NCI-H2171 treated with DMSO at 0.1 percent for 48 hours (cell line): Measurements from ENCODE around the gene UBQLN4.

ENCODE experiments used
- DNase-seq: peaks from one replicate; lab custom pipeline; 2025; lab: John Stamatoyannopoulos, UW

The UBQLN4 gene

DNA sequence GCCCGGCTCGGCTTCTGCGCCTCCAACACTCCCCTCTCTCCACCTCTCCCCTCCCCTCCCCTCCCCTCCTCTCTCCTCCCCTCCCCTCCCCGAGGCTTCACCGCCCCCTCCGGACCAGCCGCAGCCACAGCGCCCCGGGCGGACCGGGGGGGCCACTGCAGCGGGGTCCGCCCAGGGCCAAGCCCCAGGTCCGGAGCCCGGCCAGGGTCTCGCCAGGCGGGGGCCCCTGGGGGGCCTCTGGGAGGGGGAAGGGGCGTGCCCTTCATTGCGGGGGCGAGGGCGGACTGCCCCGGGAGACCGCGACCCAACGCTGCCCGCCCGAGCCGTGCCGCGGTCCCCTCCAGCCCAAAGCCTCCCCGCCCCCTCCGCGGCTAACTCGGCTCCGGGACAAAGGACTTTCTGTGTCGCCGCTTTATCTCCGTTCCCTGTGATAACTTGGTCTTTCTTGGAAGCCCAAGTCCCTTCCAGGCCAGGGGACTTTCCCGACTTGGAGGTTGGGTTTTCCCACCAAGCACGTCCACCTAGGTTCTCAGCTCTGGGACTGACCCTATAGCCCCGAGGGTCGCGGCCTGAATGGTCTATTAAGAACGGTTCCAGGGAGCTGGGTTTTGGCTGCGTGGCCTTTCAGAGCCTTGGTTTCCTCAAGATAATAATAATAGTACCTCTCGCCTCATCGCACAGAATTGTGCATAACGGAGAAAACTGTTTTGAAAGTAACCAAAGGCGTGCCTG is at the start of gene UBQLN4:
Gene UBQLN4 (minus strand): TSS at position 31 of the 732 bp plus-strand sequence. CDS start 97 bp downstream, outside the sequence.
- peak; percentile 80 for DNase-seq

DNA sequence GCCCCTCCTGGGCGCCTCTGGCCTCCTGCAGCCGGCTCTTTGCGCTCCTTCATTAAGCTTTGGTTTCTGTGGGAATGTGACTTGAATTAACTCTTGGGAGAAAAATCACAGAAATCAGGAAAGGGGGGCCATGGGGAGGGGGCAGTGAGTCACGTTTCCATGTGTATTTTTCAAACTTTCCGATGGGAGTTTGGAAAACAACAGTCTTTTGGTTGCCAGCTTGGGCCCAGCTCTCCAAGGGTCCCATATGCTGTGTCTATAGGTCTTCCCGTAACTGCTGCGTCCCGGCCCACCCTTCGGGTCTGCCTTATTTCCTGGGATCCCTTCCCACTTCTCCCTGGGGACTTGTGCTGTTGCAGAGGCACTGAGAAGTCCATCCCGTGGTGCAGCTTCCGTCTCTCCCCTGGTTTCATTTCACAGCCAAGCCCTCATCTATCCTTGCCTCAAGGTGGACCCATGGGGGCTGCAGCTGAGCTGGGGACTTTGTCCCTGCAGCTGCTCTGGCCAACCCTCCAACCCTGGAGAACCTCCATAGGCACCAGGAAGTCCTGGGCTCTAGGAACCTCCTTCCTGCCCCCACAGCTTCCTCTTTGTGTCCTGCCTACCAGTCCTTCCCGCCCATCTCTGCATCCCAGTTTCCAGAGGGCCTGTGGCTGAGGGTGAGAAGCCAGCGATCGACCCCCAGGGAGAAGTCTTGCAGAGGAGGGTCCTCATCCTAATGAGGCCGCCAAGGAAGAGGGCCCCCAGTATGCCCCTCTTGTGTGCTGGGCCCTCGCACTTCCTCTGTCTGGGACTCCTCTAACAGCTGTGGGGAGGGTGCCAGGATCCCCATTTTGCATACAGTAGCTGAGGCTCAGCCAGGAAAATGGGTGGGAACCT is 49.3 kb upstream of the UBQLN4 start:
- DNase-seq, result no peak

DNA sequence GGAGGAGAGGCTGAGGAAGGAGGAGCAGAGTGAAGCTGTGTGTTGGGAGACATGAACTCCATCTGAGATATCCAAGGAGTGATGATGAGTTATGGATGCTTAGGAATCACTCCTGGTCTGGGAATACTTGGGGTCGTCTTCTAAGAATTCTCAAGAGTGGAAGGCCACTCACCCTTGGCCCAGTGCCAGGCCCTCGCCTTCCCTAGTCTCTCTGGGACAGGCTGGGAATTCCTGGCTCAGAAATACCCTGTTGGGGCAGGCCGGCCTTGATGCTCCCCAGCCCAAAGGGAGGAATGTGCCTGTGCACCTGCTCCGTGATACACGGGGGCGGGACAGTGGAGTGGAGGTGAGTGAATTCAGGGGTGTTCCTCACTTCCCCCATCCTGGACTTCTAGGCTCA is 48.3 kb upstream of the UBQLN4 start:
- DNase-seq, result no peak

DNA sequence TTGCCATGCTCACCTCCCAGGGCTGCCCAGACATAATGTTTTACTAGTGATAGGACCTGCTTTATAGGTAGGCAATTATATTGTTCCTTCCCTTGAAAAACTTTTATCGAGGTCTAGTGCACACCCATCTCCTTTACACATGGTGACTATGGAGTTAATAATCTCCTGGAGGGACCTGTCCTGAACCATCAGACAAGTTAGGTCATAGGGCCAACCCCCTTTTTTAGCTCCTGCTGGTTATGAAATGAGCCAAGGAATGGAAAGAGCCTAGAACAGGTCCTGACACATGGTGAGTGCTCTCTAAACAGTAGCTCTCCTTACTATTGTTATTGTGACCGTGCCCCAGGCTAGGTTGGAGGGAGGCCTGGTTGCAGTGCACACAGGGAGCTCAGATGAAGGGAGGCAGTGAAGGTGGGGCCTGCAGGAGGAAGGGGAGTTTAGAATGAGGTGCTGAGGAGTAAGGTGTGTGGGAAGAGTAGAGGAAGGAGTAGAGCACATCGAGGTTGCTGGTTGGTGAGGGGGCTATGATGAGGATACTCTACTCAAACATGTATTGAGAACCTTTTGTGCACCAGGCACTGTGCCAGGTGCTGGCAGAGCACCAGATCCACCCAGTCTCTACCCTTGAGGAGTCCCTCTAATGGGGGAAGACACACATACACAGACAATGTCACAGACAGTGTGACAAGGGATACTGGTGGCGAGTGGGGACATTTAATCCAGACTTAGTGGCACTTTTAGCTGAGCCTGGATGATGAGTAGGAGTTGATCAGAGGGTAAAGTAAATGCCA is 46.8 kb upstream of the UBQLN4 start:
- peak; percentile 52 for DNase-seq

DNA sequence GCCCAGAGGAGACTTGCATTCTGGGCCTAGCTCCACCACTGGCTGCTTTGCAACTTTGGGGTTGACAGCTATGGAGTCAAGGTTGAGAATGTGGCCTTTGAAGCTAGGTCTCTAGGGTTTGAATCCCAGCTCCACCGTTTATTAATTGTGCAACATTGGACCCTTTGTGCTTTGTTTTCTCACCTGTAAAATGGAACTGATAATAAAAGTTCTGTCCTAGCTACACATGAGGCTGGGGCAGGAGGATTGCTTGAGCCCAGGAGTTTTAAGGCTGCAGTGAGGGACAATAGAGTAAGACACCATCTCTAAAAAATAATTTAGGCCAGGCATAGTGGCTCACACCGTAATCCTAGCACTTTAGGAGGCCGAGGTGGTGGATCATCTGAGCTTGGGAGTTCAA is 45.7 kb upstream of the UBQLN4 start:
- DNase-seq, result no peak

DNA sequence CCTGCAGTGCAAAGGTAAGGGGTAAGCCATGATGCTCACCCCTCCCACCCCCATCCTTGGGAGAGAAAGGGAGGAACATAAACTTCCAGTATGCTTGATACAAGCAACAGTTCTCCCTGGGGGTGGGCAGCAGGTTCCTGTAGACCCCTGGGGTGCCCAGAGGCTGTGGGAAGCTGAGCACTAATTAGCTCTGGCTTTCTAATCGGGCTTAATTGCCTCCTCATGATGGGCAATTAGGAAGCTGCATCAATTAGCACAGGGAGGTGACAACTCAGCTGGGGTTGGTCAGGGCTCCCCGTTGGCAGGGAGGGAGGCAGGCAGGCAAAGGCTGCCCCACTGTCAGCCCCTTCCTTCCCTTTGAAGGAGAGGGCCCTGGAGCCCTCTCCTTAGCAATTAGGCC is 45.2 kb upstream of the UBQLN4 start:
- DNase-seq, result no peak

DNA sequence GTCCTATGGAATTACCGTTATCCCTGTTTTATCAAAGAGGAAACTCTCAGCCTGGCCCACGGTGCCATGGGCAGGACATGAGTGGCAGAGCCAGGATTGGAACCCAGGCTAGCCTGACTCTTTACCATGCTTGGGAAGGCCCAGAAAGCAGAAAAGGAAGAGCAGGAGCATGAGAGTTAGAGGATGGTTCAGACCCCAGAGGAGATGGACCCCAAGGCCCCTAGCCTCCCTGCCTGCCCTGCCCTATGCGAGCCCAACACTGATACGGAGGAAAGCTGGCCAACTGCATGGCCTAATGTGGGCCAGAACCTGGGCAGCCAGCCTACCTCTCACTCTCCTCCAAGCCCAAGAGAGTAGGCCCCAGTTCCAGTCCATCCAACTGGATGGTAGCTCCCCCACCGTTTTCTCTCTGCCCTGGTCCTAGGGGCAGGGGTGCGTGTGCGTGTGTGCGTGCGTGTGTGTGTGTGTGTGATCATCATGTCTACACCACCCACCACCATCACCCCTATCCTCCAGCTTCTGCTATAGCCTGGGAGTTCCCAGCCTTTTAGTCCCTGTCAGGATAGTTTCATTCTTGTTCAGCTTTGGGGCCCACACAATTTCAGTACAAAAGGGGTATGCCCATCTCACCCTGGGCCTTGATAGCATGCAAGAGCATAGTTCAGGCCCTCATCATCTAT is 44.0 kb upstream of the UBQLN4 start:
- DNase-seq, result no peak

DNA sequence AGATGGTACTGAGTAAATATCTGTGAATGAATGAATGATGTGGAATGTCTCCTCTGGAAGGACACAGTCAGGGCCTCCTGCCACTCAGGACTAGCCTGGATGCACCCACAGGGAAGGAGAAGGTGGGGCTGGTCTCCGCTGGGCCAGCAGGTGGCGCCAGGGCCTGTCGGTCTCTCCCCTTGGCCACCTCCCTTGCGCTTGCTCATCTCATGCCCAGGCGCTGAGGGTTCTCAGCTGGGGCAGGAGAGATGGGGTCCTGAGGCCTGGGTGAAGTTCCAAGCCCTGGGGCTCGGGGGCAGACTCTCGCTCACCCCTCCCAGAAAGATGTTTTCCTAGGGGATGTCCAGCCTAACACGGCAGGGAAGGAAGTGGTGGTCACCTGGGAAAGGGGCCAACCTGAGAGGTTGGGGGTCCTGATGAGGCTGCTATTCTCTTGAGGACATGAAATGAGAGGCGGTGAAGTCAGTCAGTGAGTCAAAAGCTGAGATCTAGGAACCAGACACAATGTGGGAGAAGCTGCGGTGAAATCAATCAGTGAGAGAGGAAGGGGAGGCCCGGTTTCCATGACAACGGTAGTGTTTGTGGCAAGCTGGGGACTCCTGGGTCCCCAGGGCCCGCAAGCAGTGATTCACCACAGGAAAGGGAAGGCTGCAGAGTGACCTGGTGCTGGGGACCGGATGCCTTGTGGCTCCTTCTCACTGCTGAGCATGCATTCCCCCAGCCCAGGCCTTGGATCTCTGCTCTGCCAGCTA is 43.2 kb upstream of the UBQLN4 start:
- DNase-seq, result peak; percentile 33

DNA sequence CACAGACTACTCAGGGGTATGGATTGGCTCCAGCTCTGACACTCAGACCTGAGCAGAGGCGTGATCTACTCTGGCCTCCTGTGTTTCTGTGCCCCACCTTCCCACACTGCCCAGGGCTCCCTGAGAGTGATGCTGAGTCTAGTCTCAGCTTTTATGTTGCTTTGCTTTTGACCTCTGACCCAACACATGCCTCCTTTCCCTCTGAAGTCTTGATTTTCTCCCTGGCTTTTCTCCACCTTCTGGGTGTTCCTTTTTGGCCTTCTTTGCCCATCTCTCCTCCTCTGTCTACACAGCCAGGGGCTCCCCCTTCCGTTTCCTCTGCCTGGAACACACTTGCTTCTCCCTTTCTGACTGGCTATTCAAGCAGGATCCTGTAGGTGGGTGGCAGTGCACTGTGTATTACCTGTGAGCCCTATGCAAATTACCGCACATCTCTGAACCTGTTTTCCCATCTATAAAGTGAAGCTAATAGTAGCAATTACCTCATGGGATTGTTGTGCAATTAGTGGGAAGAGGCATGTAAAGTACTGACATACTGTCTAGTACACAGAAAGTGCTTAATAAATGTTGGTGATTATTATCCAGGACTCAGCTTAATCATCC is 42.4 kb upstream of the UBQLN4 start:
- no peak for DNase-seq

DNA sequence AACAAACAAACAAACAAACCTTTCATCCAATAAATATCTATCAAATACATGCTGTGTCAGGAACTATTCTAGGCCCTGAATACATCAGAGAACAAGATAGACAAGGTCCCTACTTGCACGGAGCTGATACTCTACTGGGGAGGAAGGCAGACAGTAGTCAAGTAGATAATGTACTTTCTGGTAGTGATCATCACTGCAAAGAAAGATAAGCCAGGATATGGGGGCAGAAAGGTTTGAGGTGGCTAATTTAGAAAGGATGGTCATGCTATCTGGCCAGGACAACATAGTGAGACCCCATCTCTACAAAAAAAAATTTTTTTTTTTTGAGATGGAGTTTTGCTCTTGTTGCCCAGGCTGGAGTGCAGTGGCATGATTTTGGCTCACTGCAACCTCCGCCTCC is 38.0 kb upstream of the UBQLN4 start:
- no peak for DNase-seq

DNA sequence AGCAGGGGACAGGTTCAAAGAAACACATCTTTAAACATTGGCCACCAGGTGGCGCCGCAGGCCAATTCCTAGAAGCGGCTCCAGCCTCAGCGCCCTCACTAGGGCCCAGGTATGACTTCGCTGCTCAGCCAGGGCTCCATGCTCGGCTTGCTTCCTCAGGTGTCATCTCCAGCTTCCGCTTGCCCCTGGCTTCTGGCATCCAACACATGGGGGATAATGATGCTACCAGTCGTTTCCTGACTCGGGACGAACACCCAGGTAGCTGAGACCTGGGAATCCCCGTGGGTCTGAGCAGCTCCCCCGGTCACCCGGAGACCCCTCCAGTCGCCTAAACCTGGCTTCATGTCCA is 37.2 kb upstream of the UBQLN4 start:
- DNase-seq, result peak; percentile 91

DNA sequence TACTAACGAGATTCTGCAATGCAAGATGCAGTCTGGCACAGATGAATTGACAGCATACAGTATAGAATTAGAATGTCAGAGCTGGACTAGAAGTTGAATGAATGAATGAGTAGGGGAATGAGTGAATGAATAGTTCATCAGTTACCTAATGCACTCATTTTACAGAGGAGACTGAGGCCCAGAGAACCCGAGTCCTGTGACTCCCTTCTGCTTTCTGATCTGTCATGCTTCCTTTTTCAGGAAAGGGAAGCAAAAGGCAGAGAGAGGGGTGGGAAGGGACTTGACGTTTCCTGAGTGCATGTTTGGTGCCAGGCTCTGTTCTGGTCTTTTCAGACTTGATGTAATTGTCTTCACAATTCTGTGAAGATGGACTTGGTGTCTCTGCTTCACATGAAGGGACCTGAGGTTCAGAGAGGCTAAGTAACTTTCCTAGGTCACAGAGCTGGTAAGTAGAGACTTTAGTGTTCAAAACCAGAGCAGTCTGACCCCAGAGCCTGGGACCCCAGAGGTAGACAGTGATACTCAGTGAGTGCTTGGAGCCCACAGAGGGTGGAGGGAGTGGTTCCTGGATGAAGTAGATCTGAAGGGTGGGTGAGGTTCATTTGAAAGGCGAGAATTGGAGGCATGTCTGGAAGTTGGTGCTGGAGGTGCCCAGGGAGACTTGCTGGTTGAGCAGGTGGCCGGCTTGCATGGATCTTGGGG is 36.7 kb upstream of the UBQLN4 start:
- DNase-seq, result peak; percentile 69

DNA sequence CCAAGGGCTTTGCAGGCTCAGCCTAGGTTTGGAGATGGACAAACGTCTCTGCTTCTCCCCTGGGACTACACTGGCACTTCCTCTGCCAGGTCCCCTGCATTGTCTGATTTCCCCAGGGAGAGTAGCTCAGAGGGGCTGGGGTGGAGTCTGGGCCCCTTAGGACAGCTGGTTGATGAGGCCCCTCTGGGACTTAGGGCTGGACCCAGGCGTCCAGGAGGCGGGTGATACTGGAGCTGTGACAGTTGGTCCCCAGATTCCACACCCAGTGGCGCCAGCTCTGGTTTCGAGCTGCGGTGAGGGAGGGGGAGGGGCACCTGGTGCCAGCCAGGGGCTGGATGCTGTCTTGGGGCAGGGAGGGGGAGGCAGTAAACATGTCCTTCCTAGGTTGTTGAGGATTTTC is 36.1 kb upstream of the UBQLN4 start:
- peak; percentile 92 for DNase-seq

DNA sequence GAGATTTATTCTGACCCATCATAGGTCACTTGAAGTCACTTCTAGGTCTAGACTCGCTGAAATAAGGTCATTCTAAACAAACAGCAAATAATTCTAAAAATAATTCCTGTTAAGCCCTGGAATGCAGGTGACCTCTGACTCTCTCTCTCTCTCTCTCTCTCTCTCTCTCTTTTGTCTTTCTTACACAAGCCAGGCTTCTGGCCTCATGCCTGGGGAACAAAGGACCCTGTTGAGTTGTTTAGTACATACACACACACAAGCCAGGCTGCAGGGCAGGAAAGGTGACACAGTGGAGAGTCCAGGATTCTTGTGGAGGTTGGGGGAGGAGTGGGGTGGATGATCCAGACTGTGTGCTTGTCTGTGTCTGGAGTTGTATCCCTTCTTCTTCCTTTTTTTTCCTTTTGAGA is 32.7 kb upstream of the UBQLN4 start:
- no peak for DNase-seq

DNA sequence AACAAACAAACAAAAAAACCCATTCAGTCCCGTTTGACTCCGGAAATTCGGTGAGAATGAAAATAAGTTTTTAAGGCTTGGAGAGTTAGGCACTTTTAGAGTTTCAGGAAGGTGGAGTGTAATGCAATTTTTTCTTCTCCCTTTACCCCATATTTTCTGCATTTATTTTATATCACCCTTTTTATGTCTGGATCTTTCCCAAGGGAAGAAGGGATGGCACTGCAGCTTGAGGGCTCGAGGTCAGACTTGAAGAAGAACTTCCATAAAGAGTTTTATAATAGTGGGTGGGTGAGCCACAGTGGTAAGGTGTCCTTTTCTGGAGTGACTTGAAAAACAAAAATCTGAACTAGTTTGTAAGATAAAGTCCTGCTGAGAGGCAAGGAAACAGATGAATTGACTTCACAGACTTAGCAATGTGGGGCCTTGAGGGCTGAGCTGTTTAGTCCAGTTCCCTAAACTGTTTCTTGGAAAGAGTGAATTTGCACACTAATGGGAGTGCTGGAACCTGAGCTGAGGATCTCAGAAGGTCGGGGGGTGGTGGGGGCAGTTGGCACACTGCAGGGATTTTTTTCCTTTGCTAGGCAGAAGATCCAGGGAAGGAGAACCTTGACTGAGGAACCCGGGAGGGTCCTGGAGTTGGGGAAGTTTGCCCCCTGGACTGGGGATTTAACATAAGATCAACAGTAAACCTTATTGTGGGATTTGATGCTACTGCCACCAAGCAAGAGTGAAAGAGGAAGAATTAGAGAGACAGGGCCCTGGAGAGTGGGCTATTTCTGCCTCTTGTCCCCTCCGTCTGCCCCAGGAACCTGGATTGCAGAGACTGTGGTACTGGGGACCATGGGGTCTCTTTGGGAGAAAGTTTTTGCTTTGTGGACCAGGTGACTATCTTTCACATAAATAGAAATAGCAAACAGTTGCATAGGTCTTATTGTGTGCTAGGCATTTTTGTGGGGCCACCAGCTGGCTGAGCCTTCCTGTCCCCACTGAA is 30.5 kb upstream of the UBQLN4 start:
- no peak for DNase-seq

DNA sequence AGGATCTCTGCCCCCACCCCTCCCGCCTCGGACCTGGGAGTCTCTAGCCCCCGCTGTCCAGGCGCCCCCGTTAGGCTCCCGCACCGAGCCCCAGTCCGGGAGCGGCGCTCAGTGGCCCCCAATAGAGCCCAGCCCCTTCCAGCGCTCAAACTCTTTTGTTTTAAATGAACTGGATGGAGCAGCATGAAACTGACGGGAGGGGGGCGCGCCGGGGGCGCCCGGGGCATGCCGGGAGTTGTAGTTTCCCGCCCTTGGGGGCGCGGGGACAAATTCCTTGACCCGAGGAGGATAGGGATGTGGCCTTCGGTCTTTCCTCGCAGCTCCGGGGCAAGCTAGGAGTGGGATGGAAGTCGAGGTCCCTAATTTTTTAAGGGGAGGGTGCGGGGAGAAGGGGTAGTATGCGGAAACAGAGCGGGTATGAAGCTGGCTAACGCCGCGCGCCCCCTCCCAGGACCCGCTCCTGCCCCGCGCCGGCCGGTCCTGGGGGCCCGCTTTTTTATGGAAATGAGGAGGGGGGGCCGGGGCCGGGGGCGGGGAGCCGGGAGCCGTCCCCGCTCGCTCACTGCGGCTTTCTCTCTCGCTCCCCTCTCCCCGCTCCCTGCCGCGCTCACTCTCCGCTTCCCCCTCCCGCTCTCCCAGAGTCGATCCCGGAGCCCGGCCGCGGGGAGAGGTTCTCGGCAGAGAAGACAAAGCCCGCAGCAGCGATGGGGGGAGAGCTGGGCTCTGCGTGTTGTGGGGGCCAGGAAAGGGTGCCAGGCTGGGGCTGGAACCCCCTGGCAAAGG is 28.9 kb upstream of the UBQLN4 start, which contains the start of gene MEX3A:
Gene MEX3A (minus strand): TSS at position 157 of the 783 bp plus-strand sequence. CDS start 467 bp downstream, outside the sequence.
- peak; percentile 85 for DNase-seq

DNA sequence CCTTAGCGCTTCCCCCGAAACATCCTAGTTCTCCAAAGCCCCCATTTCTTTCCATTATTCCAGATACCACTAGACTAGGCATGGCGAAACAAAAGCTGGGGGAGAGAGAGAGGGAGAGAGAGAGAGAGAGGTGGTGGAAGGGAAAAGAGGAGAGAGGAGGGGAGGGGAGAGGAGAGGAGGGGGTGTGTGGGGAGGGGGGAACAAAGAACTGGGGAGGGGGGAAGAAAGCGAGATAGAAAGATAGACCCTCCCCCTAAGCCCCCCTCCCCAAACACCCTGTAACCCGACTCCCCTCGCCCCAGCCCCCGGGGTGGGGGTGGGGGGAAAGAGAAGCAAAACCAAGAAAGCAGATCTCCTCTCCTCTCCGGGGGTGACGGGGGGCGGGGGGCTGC is 28.3 kb upstream of the UBQLN4 start:
- peak; percentile 30 for DNase-seq
